ENCODE measurements around the gene LMBRD1. TPM values are rescaled to one million over a fixed set of nuclear protein-coding genes. Genes with fewer than 3 reads are reported as not detected.

The LMBRD1 gene
- total RNA-seq, 2 experiments from 2014 or later, result 12.7 to 16.3 TPM

DNA sequence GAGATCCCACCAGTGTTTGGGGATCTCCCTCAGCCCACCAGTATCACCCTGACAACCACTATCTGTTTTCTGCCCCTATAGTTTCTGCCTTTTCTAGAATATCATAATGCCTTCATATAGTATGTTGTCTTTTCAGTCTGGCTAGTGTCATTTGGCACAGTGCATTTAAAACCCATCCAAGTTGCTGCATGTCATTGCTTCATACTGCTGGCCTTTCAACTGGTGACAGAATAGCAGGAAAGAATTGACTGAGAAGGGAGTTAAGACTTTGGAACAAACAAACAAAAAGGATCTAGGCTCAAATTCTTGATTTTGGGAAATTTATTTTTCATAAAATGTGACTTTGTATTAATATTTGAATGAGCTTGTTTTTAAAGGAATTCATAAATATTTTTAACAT, 4.5 kb downstream of the LMBRD1 start:
- peaks cover 27% of the 10 kb centered on the region for H3K4me1 ChIP-seq (ENCODE audit: insufficient read depth, low read length, poor library complexity, severe bottlenecking)
- H3K36me3 ChIP-seq (ENCODE audit: insufficient read depth, low read length), result peaks cover 22% of the 10 kb centered on the region
- no peak overlapping the region for H3K4me3 ChIP-seq (ENCODE audit: low read depth, low read length, poor library complexity, severe bottlenecking)
- TF ChIP-seq EZH2phosphoT487 (IDR thresholded peaks at IDR 0.05; ENCODE audit: borderline replicate concordance, low read depth, low read length), result no peak
- TF ChIP-seq, protein P1, sequence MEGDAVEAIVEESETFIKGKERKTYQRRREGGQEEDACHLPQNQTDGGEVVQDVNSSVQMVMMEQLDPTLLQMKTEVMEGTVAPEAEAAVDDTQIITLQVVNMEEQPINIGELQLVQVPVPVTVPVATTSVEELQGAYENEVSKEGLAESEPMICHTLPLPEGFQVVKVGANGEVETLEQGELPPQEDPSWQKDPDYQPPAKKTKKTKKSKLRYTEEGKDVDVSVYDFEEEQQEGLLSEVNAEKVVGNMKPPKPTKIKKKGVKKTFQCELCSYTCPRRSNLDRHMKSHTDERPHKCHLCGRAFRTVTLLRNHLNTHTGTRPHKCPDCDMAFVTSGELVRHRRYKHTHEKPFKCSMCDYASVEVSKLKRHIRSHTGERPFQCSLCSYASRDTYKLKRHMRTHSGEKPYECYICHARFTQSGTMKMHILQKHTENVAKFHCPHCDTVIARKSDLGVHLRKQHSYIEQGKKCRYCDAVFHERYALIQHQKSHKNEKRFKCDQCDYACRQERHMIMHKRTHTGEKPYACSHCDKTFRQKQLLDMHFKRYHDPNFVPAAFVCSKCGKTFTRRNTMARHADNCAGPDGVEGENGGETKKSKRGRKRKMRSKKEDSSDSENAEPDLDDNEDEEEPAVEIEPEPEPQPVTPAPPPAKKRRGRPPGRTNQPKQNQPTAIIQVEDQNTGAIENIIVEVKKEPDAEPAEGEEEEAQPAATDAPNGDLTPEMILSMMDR (conservative IDR thresholded peaks at IDR 0.05; ENCODE audit: low read length), result no peak
- BruUV-seq (replicated peaks), result no TSS peak
- H3K79me2 ChIP-seq (ENCODE audit: insufficient read depth, low read depth, low read length), result peaks cover 55% of the 10 kb centered on the region; the same call in 1 of the 2 replicates
- no peaks in the 10 kb centered on the region for H3K9me2 ChIP-seq (ENCODE audit: insufficient read depth, low read length)
- intact Hi-C loops (cut with micrococcal nuclease; ENCODE audit: unreplicated experiment), result no loop called here
- no peak overlapping the region for H3K27ac ChIP-seq (ENCODE audit: low read depth, low read length, poor library complexity, severe bottlenecking)
- ChIA-PET POLR2A (interaction anchor here (0.5 to 1.3 kb wide), 7 partner anchors 12 to 723 kb away, joined by 3 to 4 read pairs (median 3); no protein-coding TSS in a partner anchor), CTCF (ENCODE audit: unreplicated experiment) (no interaction called here)
- no peak overlapping the region for H3K4me2 ChIP-seq (ENCODE audit: low read length)
- no peaks in the 10 kb centered on the region for H3K9me3 ChIP-seq (ENCODE audit: low read length)
- no peak for DNase-seq (ENCODE audit: low spot score)
- H4K20me1 ChIP-seq (ENCODE audit: insufficient read depth, low read length), result peaks cover 7% of the 10 kb centered on the region; the same call in 1 of the 2 replicates
- no peak overlapping the region for H2AFZ ChIP-seq (ENCODE audit: low read length)

DNA sequence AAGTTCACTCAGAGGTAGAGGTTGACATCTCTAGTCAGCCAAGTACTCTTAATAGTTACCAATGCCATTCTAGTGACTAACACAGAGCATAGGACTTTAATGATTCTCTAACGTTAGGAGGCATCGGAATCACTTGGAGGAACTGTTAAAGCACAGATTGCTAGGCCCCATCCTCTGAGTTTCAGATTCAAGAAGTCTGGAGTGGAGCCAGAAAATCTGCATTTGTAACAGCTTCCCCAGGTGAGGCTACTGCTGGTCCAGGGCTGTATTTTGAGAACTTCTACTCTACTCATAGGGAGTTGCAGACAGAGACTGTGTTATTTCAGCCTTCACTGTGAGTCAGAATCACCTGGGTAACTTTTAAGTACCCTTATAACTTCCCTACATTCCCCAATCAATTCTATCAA, 5.7 kb downstream of the LMBRD1 start:
- Histone ChIP-seq H3K27ac (ENCODE audit: low read depth, low read length, poor library complexity, severe bottlenecking) (no peak overlapping the region), H3K4me2 (ENCODE audit: low read length) (no peak overlapping the region), H3K36me3 (ENCODE audit: insufficient read depth, low read length) (peaks cover 22% of the 10 kb centered on the region), H3K9me3 (ENCODE audit: low read length) (no peaks in the 10 kb centered on the region), H3K4me3 (ENCODE audit: low read depth, low read length, poor library complexity, severe bottlenecking) (no peak overlapping the region), H3K79me2 (ENCODE audit: insufficient read depth, low read depth, low read length) (peaks cover 50% of the 10 kb centered on the region; the same call in 1 of the 2 replicates), H2AFZ (ENCODE audit: low read length) (no peak overlapping the region), H4K20me1 (ENCODE audit: insufficient read depth, low read length) (peaks cover 7% of the 10 kb centered on the region; the same call in 1 of the 2 replicates), H3K9me2 (ENCODE audit: insufficient read depth, low read length) (no peaks in the 10 kb centered on the region), H3K4me1 (ENCODE audit: insufficient read depth, low read length, poor library complexity, severe bottlenecking) (peaks cover 23% of the 10 kb centered on the region)
- intact Hi-C loops (cut with micrococcal nuclease; ENCODE audit: unreplicated experiment), result no loop called here
- no peak for TF ChIP-seq EZH2phosphoT487 (IDR thresholded peaks at IDR 0.05; ENCODE audit: borderline replicate concordance, low read depth, low read length)
- TF ChIP-seq, protein P1 (conservative IDR thresholded peaks at IDR 0.05; ENCODE audit: low read length), result no peak
- CTCF ChIA-PET (ENCODE audit: unreplicated experiment), result no interaction called here
- DNase-seq (ENCODE audit: low spot score), result no peak
- POLR2A ChIA-PET, result interaction anchor here (0.7 to 2.0 kb wide), 6 partner anchors 11 to 81 kb away, joined by 3 to 6 read pairs (median 6); no protein-coding TSS in a partner anchor
- BruUV-seq (replicated peaks), result no TSS peak

DNA sequence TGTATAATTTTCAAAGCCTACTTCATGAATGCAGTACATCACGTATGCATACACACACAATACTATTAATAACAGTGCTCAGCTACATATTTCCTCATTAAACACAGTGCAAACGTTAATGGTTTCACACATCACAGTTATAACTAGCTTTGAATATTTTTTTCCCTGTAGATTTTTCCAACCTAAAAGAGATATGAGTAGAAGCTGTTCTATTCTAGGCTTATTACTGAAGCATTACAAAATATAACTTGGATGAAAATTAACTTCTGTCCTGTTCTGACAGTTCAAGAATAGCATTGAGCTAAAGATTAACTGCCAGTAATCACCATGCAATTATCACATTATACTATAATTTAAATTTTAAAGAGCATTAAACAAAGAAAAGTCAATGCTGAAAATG, 6.2 kb downstream of the LMBRD1 start:
- no peak for DNase-seq (ENCODE audit: low spot score)
- Histone ChIP-seq H3K4me3 (ENCODE audit: low read depth, low read length, poor library complexity, severe bottlenecking) (no peak overlapping the region), H3K36me3 (ENCODE audit: insufficient read depth, low read length) (peaks cover 22% of the 10 kb centered on the region), H2AFZ (ENCODE audit: low read length) (no peak overlapping the region), H4K20me1 (ENCODE audit: insufficient read depth, low read length) (peaks cover 7% of the 10 kb centered on the region; the same call in 1 of the 2 replicates), H3K4me1 (ENCODE audit: insufficient read depth, low read length, poor library complexity, severe bottlenecking) (peaks cover 23% of the 10 kb centered on the region), H3K4me2 (ENCODE audit: low read length) (no peak overlapping the region), H3K9me3 (ENCODE audit: low read length) (no peaks in the 10 kb centered on the region), H3K79me2 (ENCODE audit: insufficient read depth, low read depth, low read length) (peaks cover 46% of the 10 kb centered on the region; the same call in 1 of the 2 replicates), H3K9me2 (ENCODE audit: insufficient read depth, low read length) (no peaks in the 10 kb centered on the region), H3K27ac (ENCODE audit: low read depth, low read length, poor library complexity, severe bottlenecking) (no peak overlapping the region)
- ChIA-PET POLR2A (interaction anchor here (0.7 to 2.0 kb wide), 6 partner anchors 10 to 81 kb away, joined by 3 to 6 read pairs (median 6); no protein-coding TSS in a partner anchor), CTCF (ENCODE audit: unreplicated experiment) (no interaction called here)
- BruUV-seq (replicated peaks), result no TSS peak
- intact Hi-C loops (cut with micrococcal nuclease; ENCODE audit: unreplicated experiment), result no loop called here
- no peak for TF ChIP-seq EZH2phosphoT487 (IDR thresholded peaks at IDR 0.05; ENCODE audit: borderline replicate concordance, low read depth, low read length)
- TF ChIP-seq, protein P1 (conservative IDR thresholded peaks at IDR 0.05; ENCODE audit: low read length), result no peak

Measured in OCI-LY7 (cell line).